Calu3 (cell line): ENCODE measurements around the gene SEMA4C. TPM values are rescaled to one million over a fixed set of nuclear protein-coding genes. Genes with fewer than 3 reads are reported as not detected.

Source experiments
- BruUV-seq: library from RNA; stranded (reverse); fragments of 400-500 nt; replicated peaks from 2 replicates; lab custom pipeline; 2021; lab: Mats Ljungman, UMichigan
- CTCF ChIA-PET: fragments of 300-600 bp; sonication (Branson Sonifier 250); formaldehyde crosslinking; loops from one replicate; lab custom pipeline; 2022; ENCODE audit warnings: antibody characterized with exemption; lab: Charles Lee
- DNase-seq: peaks from one replicate; pipeline ENCODE4 v3.0.0; 2022
- H3K27ac Mint-ChIP-seq: one replicate; pipeline ENCODE4 v1.8.0; 2022; ENCODE audit warnings: mixed read lengths; ENCODE audit not compliant: unreplicated experiment
- H3K27me3 Mint-ChIP-seq: one replicate; pipeline ENCODE4 v1.8.0; 2022; ENCODE audit warnings: mixed read lengths; ENCODE audit not compliant: unreplicated experiment
- H3K36me3 Mint-ChIP-seq: one replicate; pipeline ENCODE4 v1.8.0; 2022; ENCODE audit warnings: mild to moderate bottlenecking, moderate library complexity, mixed read lengths; ENCODE audit not compliant: insufficient read depth, unreplicated experiment
- H3K4me1 Mint-ChIP-seq: one replicate; pipeline ENCODE4 v1.8.0; 2022; ENCODE audit warnings: mild to moderate bottlenecking, low read depth, mixed read lengths; ENCODE audit not compliant: unreplicated experiment
- H3K4me3 Mint-ChIP-seq: one replicate; pipeline ENCODE4 v1.8.0; 2022; ENCODE audit warnings: mild to moderate bottlenecking, low read depth, moderate library complexity, mixed read lengths; ENCODE audit not compliant: unreplicated experiment
- H3K9me3 Mint-ChIP-seq: one replicate; pipeline ENCODE4 v1.8.0; 2022; ENCODE audit warnings: low read depth, mixed read lengths; ENCODE audit not compliant: unreplicated experiment
- CTCF ChIP-seq: fragments of 200-600 bp; IDR thresholded peaks from one replicate; pipeline ENCODE4 v1.8.0; 2022; ENCODE audit warnings: antibody characterized with exemption; ENCODE audit not compliant: unreplicated experiment
- intact Hi-C: fragments of 100-400 bp; cut with micrococcal nuclease; formaldehyde crosslinking; loops from one replicate; pipeline ENCODE4 v1.10.0; 2022; ENCODE audit not compliant: unreplicated experiment
- total RNA-seq: library from RNA; stranded (reverse); gene quantifications from 2 replicates; pipeline ENCODE4 v1.2.3, GENCODE V29; 2022

SEMA4C gene
- total RNA-seq, 1 experiment from 2014 or later: 25.3 TPM

- H3K27ac Mint-ChIP-seq: no peak overlapping the region
- H3K9me3 Mint-ChIP-seq: no peaks in the 10 kb centered on the region
- intact Hi-C loops: no loop called here
- BruUV-seq: no TSS peak
- no peak for DNase-seq
- peaks cover 53% of the 10 kb centered on the region for H3K27me3 Mint-ChIP-seq
- no peaks in the 10 kb centered on the region for H3K4me1 Mint-ChIP-seq
- CTCF ChIA-PET: interaction anchor here (0.6 kb wide), 1 partner anchor 126 kb away, joined by 4 read pairs; no protein-coding TSS in a partner anchor
- TF ChIP-seq CTCF: no peak
- no peaks in the 10 kb centered on the region for H3K36me3 Mint-ChIP-seq
- no peak overlapping the region for H3K4me3 Mint-ChIP-seq
These were observed 8.3 kb upstream of the SEMA4C start for GRCh38 chr2:96878171-96878570.

- CTCF ChIA-PET: no interaction called here
- BruUV-seq: no TSS peak
- H3K4me1 Mint-ChIP-seq: no peaks in the 10 kb centered on the region
These were observed 7.8 kb upstream of the SEMA4C start for GRCh38 chr2:96877631-96878092.

GRCh38 chr2:96877042-96877451, 7.2 kb upstream of the SEMA4C start:
- TF ChIP-seq CTCF: no peak
- intact Hi-C loops: no loop called here
- no peak for DNase-seq
- Mint-ChIP-seq H3K9me3 (no peaks in the 10 kb centered on the region), H3K4me3 (no peak overlapping the region), H3K4me1 (no peaks in the 10 kb centered on the region), H3K27ac (no peak overlapping the region), H3K27me3 (peaks cover 53% of the 10 kb centered on the region), H3K36me3 (no peaks in the 10 kb centered on the region)
- BruUV-seq: no TSS peak
- CTCF ChIA-PET: no interaction called here

More at GRCh38 chr2:96877631-96878092, 7.8 kb upstream of the SEMA4C start:
- H3K36me3 Mint-ChIP-seq: no peaks in the 10 kb centered on the region
- H3K4me3 Mint-ChIP-seq: no peak overlapping the region
- DNase-seq: no peak
- intact Hi-C loops: no loop called here
- no peak for TF ChIP-seq CTCF
- no peaks in the 10 kb centered on the region for H3K9me3 Mint-ChIP-seq
- peaks cover 53% of the 10 kb centered on the region for H3K27me3 Mint-ChIP-seq
- H3K27ac Mint-ChIP-seq: no peak overlapping the region

- CTCF ChIA-PET: interaction anchor here (0.7 kb wide), 1 partner anchor 113 kb away, joined by 3 read pairs; no protein-coding TSS in a partner anchor
These were observed 6.6 kb upstream of the SEMA4C start for GRCh38 chr2:96876269-96877041.

More at GRCh38 chr2:96876269-96877041, 6.6 kb upstream of the SEMA4C start:
- TF ChIP-seq CTCF: no peak
- Mint-ChIP-seq H3K4me3 (no peak overlapping the region), H3K9me3 (no peaks in the 10 kb centered on the region), H3K36me3 (no peaks in the 10 kb centered on the region), H3K27me3 (peaks cover 52% of the 10 kb centered on the region), H3K4me1 (no peaks in the 10 kb centered on the region), H3K27ac (no peak overlapping the region)
- intact Hi-C loops: no loop called here
- DNase-seq: no peak
- BruUV-seq: no TSS peak
